Activated effector memory CD4-positive, alpha-beta T cell treated with anti-CD3 and anti-CD28 coated beads, Interleukin-2, amount 50 U/mL, for 16 hours (primary cell): ENCODE measurements around the gene FAM83B.

ENCODE experiments used
- DNase-seq: peaks from one replicate; pipeline ENCODE4 v3.0.0-alpha.2; 2020

The FAM83B gene

GRCh38 chr6:54987633-54988290 lies 141.2 kb downstream of the FAM83B start:
- DNase-seq = no peak

- DNase-seq = no peak
Observed at GRCh38 chr6:54988576-54988975, 142.0 kb downstream of the FAM83B start.

GRCh38 chr6:54990001-54990400 lies 143.4 kb downstream of the FAM83B start:
- no peak for DNase-seq
